Progenitor cell of endocrine pancreas (in vitro differentiated cells): ENCODE results near the gene ZNF536. TPM values are rescaled to one million over a fixed set of nuclear protein-coding genes. Genes with fewer than 3 reads are reported as not detected.
"Not testable (repeated sequence)": the region's sequence is repeated elsewhere in the genome, so short reads cannot be mapped to it uniquely, and the experiment has no call there.

ENCODE experiments used
- DNase-seq: peaks from one replicate; pipeline ENCODE4 v3.0.0; 2021; ENCODE audit warnings: low spot score; ENCODE audit not compliant: unreplicated experiment
- H3K27ac Mint-ChIP-seq: 2 replicates; pipeline ENCODE4 v1.8.0; 2021; ENCODE audit warnings: mild to moderate bottlenecking, moderate library complexity, mixed read lengths
- H3K27me3 Mint-ChIP-seq: 2 replicates; pipeline ENCODE4 v1.8.0; 2021; ENCODE audit warnings: mixed read lengths
- H3K36me3 Mint-ChIP-seq: 2 replicates; pipeline ENCODE4 v1.8.0; 2022; ENCODE audit warnings: mixed read lengths; ENCODE audit not compliant: insufficient read depth
- H3K4me1 Mint-ChIP-seq: 2 replicates; pipeline ENCODE4 v1.8.0; 2021; ENCODE audit warnings: low read depth, mixed read lengths
- H3K4me3 Mint-ChIP-seq: 2 replicates; pipeline ENCODE4 v1.8.0; 2021; ENCODE audit warnings: low read depth, mild to moderate bottlenecking, moderate library complexity, mixed read lengths
- H3K9me3 Mint-ChIP-seq: 2 replicates; pipeline ENCODE4 v1.8.0; 2021; ENCODE audit warnings: low read depth, mixed read lengths
- total RNA-seq: library from RNA; stranded (reverse); gene quantifications from 2 replicates; pipeline ENCODE4 v1.2.1, GENCODE V29; 2021
- TF ChIP-seq, protein P1 (sequence below): fragments of 200-600 bp; sonication (generic); IDR thresholded peaks from one replicate; pipeline ENCODE4 v1.5.0; 2021; ENCODE audit warnings: antibody characterized with exemption, mild to moderate bottlenecking; ENCODE audit not compliant: unreplicated experiment

The ZNF536 gene
- total RNA-seq, 1 donor from 2014 or later: 2.0 TPM

DNA sequence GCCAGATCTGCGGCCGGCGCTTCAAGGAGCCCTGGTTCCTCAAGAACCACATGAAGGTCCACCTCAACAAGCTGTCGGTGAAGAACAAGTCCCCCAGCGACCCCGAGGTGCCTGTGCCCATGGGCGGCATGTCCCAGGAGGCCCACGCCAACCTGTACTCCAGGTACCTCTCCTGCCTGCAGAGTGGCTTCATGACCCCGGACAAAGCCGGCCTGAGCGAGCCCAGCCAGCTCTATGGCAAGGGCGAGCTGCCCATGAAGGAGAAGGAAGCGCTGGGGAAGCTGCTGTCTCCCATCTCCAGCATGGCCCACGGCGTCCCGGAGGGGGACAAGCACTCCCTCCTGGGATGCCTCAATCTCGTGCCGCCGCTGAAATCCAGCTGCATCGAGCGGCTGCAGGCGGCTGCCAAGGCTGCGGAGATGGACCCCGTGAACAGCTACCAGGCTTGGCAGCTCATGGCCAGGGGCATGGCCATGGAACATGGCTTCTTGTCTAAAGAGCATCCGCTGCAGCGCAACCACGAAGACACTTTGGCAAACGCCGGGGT, 72.6 kb downstream of the ZNF536 start:
- TF ChIP-seq, protein P1, sequence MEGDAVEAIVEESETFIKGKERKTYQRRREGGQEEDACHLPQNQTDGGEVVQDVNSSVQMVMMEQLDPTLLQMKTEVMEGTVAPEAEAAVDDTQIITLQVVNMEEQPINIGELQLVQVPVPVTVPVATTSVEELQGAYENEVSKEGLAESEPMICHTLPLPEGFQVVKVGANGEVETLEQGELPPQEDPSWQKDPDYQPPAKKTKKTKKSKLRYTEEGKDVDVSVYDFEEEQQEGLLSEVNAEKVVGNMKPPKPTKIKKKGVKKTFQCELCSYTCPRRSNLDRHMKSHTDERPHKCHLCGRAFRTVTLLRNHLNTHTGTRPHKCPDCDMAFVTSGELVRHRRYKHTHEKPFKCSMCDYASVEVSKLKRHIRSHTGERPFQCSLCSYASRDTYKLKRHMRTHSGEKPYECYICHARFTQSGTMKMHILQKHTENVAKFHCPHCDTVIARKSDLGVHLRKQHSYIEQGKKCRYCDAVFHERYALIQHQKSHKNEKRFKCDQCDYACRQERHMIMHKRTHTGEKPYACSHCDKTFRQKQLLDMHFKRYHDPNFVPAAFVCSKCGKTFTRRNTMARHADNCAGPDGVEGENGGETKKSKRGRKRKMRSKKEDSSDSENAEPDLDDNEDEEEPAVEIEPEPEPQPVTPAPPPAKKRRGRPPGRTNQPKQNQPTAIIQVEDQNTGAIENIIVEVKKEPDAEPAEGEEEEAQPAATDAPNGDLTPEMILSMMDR: no peak
- Mint-ChIP-seq H3K4me1 (peaks cover 25% of the 10 kb centered on the region), H3K27me3 (peaks cover 19% of the 10 kb centered on the region), H3K4me3 (no peak overlapping the region), H3K36me3 (peaks cover 3% of the 10 kb centered on the region), H3K9me3 (no peaks in the 10 kb centered on the region), H3K27ac (no peak overlapping the region)
- no peak for DNase-seq

DNA sequence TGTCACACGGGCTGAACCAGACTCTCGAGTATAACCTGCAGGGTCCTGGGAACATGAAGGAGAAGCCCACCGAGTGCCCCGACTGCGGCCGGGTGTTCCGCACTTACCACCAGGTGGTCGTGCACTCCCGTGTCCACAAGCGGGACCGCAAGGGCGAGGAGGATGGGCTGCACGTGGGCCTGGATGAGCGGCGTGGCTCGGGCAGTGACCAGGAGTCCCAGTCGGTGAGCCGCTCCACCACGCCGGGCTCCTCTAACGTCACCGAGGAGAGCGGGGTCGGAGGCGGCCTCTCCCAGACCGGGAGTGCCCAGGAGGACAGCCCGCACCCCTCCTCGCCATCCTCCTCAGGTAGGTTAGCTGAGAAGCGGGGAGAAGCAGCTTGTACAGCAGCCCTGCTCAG, 73.2 kb downstream of the ZNF536 start:
- no peaks in the 10 kb centered on the region for H3K9me3 Mint-ChIP-seq
- H3K4me3 Mint-ChIP-seq: no peak overlapping the region
- no peak for DNase-seq
- peaks cover 19% of the 10 kb centered on the region for H3K27me3 Mint-ChIP-seq
- H3K36me3 Mint-ChIP-seq: peaks cover 3% of the 10 kb centered on the region
- TF ChIP-seq, protein P1: no peak
- H3K27ac Mint-ChIP-seq: no peak overlapping the region
- peaks cover 29% of the 10 kb centered on the region for H3K4me1 Mint-ChIP-seq

DNA sequence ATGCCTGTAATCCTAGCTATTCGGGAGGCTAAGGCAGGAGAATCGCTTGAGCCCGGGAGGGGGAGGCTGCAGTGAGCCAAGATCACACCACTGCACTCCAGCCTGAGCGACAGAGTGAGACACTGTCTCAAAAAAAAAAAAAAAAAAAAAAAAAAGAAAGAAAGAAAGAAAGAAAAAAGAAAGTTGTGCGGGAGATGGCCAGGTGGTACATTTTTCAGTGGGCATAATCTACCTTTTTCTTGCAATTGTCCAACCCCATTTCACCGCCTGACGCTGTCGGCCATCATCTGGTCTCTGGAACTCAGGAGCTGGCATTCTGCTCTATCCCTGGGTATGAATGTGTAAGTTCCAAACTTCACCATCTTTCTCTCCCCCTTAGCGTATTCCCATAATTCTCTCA, 73.9 kb downstream of the ZNF536 start:
- H3K4me1 Mint-ChIP-seq: peaks cover 29% of the 10 kb centered on the region
- H3K27ac Mint-ChIP-seq, DNase-seq, H3K4me3 Mint-ChIP-seq, H3K36me3 Mint-ChIP-seq, H3K9me3 Mint-ChIP-seq: not testable (repeated sequence)
- peaks cover 19% of the 10 kb centered on the region for H3K27me3 Mint-ChIP-seq

DNA sequence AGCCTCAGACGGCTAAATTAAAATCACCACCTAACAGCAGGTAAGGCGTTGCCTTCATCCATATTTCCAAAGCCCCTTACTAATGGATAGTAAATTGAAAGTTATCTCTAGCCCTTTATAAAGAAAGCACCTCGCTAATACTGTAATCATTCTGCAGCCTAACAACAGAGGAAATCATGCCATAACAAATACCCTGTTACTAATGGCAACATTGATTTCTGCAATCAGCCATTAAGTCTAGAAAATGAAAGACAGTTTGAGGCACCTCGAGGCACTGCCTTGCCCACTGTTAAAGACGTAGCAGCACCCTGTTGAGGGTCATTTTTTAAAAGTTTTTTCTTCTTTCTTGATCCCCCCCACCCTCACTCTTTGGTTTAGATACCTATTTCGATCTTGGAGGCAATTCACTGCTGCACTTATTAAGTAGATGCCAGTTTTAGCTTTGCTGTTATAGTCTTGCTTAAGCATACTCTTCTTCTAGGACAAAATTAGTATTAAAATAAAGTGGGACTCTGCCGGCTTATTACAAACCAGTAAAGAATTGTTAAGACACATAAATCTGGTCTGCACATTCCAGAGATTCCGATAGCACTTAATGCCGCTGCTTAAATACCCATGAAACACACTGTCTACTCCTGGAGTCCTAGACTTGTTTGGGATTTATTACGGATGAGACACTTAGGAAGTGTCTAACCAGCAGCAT, 74.8 kb downstream of the ZNF536 start:
- Mint-ChIP-seq H3K4me3 (peak overlapping the region; percentile 3), H3K36me3 (peaks cover 3% of the 10 kb centered on the region), H3K27me3 (peaks cover 19% of the 10 kb centered on the region), H3K27ac (peak overlapping the region; percentile 9), H3K9me3 (no peaks in the 10 kb centered on the region), H3K4me1 (peaks cover 29% of the 10 kb centered on the region)
- DNase-seq: no peak
- TF ChIP-seq, protein P1: no peak

DNA sequence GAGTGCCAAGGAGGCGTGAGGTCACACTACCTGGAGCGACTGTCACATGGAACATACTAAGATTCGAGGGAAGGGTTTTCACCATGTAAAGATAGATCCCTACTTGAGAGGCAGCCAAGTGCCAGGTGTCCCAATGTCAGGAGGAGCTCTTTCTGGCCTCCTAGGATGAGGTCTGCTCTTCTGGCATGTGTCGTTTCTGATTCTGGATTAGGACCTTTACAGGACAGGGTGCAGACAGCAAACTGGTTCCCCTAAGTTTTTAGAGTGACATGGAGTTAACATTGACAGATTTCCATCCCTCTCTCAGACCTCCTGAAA, 75.3 kb downstream of the ZNF536 start:
- TF ChIP-seq, protein P1: no peak
- Mint-ChIP-seq H3K27ac (no peak overlapping the region), H3K9me3 (no peaks in the 10 kb centered on the region), H3K27me3 (peaks cover 23% of the 10 kb centered on the region), H3K4me3 (no peak overlapping the region), H3K36me3 (peaks cover 3% of the 10 kb centered on the region), H3K4me1 (peaks cover 29% of the 10 kb centered on the region)
- no peak for DNase-seq

DNA sequence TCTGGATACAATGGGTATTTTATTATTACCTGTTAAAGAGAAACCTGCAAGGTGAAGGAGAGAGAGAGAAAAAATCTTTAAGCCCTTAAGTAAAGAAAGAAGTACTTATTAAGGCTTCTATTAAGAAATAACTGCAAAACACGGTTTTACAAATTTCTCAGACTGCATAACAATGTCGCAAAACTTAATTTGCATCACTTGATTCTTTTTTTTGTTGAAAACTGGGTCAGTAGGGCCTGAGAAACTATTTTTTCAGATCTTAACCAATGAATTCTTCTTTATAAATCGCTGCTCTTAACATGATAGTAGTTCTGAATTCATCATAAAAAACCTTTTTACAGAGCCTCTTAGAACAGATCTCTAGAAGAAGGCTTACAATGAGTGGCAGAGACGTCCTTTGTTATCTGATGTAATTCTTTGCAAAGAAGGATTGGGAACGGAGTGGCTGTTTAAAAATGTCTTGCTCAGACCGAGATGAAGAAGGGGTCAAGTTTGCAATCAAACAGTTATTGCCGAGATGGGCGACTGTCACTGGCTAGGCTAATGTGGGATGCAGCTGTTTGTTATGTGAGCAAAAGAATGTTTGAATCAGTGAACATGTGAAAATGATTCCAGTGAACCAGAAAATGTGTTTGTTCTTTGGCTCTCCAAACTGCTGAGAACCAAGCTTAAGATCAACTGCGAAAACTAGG, 76.3 kb downstream of the ZNF536 start:
- H3K9me3 Mint-ChIP-seq: no peaks in the 10 kb centered on the region
- H3K27ac Mint-ChIP-seq: no peak overlapping the region
- peaks cover 29% of the 10 kb centered on the region for H3K4me1 Mint-ChIP-seq
- TF ChIP-seq, protein P1: no peak
- no peak for DNase-seq
- peaks cover 24% of the 10 kb centered on the region for H3K27me3 Mint-ChIP-seq
- H3K36me3 Mint-ChIP-seq: no peaks in the 10 kb centered on the region
- H3K4me3 Mint-ChIP-seq: no peak overlapping the region
